ENCODE measurements around the gene SLC13A5. TPM values are rescaled to one million over a fixed set of nuclear protein-coding genes. Genes with fewer than 3 reads are reported as not detected.
A peak's percentile ranks its signal among the peaks of the same experiment; 100 is the strongest.
"Not testable (repeated sequence)": the region's sequence is repeated elsewhere in the genome, so short reads cannot be mapped to it uniquely, and the experiment has no call there.

SLC13A5 gene
- total RNA-seq, 1 experiment from 2014 or later, result not detected

DNA sequence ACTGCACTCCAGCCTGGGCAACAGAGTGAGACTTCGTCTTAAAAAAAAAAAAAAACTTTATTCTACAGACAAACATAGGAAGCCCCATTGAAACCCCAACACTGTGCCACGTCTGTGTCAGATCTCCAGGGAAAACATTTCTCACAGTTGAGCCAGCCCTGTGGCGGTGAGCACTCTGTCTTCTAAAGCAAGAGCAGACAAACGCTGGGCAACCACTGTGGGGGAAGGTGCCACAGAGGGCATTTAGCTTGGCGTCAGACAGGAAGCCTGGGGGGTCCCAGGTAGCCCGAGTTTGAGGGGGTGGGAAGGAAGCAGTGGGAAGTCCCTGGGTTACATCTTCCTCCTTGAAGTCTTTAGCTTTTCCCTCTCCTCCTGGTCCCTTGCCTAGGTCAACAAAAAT is 45.7 kb downstream of the SLC13A5 start:
- peaks cover 37% of the 10 kb centered on the region for H3K4me1 Mint-ChIP-seq (ENCODE audit: insufficient read depth, unreplicated experiment)
- ChIA-PET CTCF (interaction anchor here (0.6 to 8.1 kb wide), 13 partner anchors 8 to 772 kb away, joined by 3 to 73 read pairs (median 4); partner anchors contain the start of gene FGF11), POLR2A (interaction anchor here (0.7 to 2.6 kb wide), 3 partner anchors 26 to 345 kb away, joined by 3 to 12 read pairs (median 9); partner anchors contain the start of gene RNASEK)
- intact Hi-C loops (cut with micrococcal nuclease), result loop anchor here (5.0 kb wide), 1 partner anchor 355 kb away; the partner anchor contains the start of gene BCL6B
- H3K9me3 Mint-ChIP-seq (ENCODE audit: unreplicated experiment), result no peaks in the 10 kb centered on the region
- H3K36me3 Mint-ChIP-seq (ENCODE audit: insufficient read depth, unreplicated experiment), result no peaks in the 10 kb centered on the region
- no TSS peak for BruUV-seq (replicated peaks)
- TF ChIP-seq, protein P1, sequence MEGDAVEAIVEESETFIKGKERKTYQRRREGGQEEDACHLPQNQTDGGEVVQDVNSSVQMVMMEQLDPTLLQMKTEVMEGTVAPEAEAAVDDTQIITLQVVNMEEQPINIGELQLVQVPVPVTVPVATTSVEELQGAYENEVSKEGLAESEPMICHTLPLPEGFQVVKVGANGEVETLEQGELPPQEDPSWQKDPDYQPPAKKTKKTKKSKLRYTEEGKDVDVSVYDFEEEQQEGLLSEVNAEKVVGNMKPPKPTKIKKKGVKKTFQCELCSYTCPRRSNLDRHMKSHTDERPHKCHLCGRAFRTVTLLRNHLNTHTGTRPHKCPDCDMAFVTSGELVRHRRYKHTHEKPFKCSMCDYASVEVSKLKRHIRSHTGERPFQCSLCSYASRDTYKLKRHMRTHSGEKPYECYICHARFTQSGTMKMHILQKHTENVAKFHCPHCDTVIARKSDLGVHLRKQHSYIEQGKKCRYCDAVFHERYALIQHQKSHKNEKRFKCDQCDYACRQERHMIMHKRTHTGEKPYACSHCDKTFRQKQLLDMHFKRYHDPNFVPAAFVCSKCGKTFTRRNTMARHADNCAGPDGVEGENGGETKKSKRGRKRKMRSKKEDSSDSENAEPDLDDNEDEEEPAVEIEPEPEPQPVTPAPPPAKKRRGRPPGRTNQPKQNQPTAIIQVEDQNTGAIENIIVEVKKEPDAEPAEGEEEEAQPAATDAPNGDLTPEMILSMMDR (IDR thresholded peaks at IDR 0.05; ENCODE audit: unreplicated experiment), result no peak
- peak overlapping the region; percentile 5 for H3K27ac Mint-ChIP-seq (ENCODE audit: low read depth, unreplicated experiment)
- DNase-seq (ENCODE audit: unreplicated experiment), result no peak
- H3K27me3 Mint-ChIP-seq (ENCODE audit: insufficient read depth, unreplicated experiment), result no peaks in the 10 kb centered on the region
- no peak overlapping the region for H3K4me3 Mint-ChIP-seq (ENCODE audit: unreplicated experiment)

DNA sequence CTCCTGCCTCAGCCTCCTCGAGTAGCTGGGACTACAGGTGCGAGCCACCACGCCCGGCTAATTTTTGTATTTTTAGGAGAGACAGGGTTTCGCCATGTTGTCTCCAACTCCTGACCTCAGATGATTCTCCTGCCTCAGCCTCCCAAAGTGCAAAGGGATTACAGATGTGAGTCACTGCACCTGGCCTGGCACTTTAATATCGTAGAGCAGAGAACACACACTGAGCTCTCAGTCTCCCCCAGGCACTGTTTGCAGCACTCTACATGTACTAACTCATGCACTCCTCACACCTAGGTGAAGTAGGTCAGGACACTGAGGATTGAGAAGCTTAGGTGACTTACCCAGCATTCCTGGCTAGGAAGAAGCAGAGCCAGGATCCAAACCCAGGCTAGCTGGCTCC is 46.6 kb downstream of the SLC13A5 start:
- CTCF ChIA-PET, result interaction anchor here (0.6 to 8.1 kb wide), 34 partner anchors 9 to 358 kb away, joined by 3 to 73 read pairs (median 4); no protein-coding TSS in a partner anchor
- no peak overlapping the region for H3K27ac Mint-ChIP-seq (ENCODE audit: low read depth, unreplicated experiment)
- TF ChIP-seq, protein P1 (IDR thresholded peaks at IDR 0.05; ENCODE audit: unreplicated experiment), result no peak
- H3K36me3 Mint-ChIP-seq (ENCODE audit: insufficient read depth, unreplicated experiment), result no peaks in the 10 kb centered on the region
- no TSS peak for BruUV-seq (replicated peaks)
- H3K4me1 Mint-ChIP-seq (ENCODE audit: insufficient read depth, unreplicated experiment), result peaks cover 34% of the 10 kb centered on the region
- H3K27me3 Mint-ChIP-seq (ENCODE audit: insufficient read depth, unreplicated experiment), result peaks cover under 1% of the 10 kb centered on the region
- POLR2A ChIA-PET, result interaction anchor here (0.6 to 2.6 kb wide), 7 partner anchors 16 to 346 kb away, joined by 3 to 12 read pairs (median 5); partner anchors contain the start of gene RNASEK
- peak; percentile 70 for DNase-seq (ENCODE audit: unreplicated experiment)
- H3K4me3 Mint-ChIP-seq (ENCODE audit: unreplicated experiment), result no peak overlapping the region
- H3K9me3 Mint-ChIP-seq (ENCODE audit: unreplicated experiment), result no peaks in the 10 kb centered on the region
- intact Hi-C loops (cut with micrococcal nuclease), result loop anchor here (1.0 to 5.0 kb wide), 6 partner anchors 134 to 356 kb away; partner anchors contain the start of gene BCL6B

DNA sequence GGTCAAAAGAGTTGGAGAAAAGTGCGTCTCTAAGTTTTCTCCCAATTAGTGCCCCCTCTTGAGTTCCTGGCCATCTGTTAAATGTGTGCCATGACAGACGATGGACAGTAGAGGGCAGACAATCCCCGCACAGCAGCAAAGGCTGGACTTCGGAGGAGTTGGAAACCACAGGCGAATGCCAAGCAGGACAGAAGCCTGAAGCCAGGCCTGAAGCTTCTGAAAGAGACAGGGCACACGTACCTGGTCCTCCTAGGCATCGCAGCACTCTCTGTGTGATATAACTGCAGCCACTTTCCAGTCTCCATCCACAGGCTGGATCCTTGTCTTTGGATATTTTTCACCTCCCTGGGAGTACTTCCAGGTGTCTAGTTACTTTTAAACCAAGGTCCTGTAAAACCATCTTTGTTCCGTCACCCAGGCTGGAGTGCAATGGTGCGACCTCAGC is 47.1 kb downstream of the SLC13A5 start:
- peak; percentile 86 for DNase-seq (ENCODE audit: unreplicated experiment)
- ChIA-PET CTCF (interaction anchor here (0.6 to 8.1 kb wide), 34 partner anchors 9 to 359 kb away, joined by 3 to 73 read pairs (median 4); no protein-coding TSS in a partner anchor), POLR2A (interaction anchor here (0.6 to 2.6 kb wide), 8 partner anchors 15 to 347 kb away, joined by 3 to 12 read pairs (median 4); partner anchors contain the start of gene RNASEK)
- peaks cover 5% of the 10 kb centered on the region for H3K27me3 Mint-ChIP-seq (ENCODE audit: insufficient read depth, unreplicated experiment)
- H3K36me3 Mint-ChIP-seq (ENCODE audit: insufficient read depth, unreplicated experiment), result no peaks in the 10 kb centered on the region
- no peak overlapping the region for H3K4me3 Mint-ChIP-seq (ENCODE audit: unreplicated experiment)
- BruUV-seq (replicated peaks), result no TSS peak
- intact Hi-C loops (cut with micrococcal nuclease), result loop anchor here (1.0 to 5.0 kb wide), 6 partner anchors 134 to 356 kb away; partner anchors contain the start of gene BCL6B
- H3K4me1 Mint-ChIP-seq (ENCODE audit: insufficient read depth, unreplicated experiment), result peaks cover 30% of the 10 kb centered on the region
- H3K27ac Mint-ChIP-seq (ENCODE audit: low read depth, unreplicated experiment), result no peak overlapping the region
- TF ChIP-seq, protein P1 (IDR thresholded peaks at IDR 0.05; ENCODE audit: unreplicated experiment), result peak; percentile 93
- H3K9me3 Mint-ChIP-seq (ENCODE audit: unreplicated experiment), result no peaks in the 10 kb centered on the region

DNA sequence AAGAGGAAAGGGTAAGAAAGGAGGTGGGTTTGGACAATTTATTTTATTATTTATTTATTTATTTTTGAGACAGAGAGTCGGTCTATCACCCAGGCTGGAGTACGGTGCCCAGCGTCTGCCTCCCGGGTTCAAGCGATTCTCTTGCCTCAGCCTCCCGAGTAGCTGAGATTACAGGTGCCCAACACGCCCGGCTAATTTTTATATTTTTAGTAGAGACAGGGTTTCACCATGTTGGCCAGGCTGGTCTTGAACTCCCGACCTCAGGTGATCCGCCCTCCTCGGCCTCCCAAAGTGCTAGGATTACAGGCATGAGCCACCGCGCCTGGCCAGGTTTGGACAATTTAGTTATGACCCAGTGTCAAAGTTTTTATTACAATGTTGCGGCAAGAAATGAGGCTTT is 50.0 kb downstream of the SLC13A5 start:
- BruUV-seq (replicated peaks); intact Hi-C loops (cut with micrococcal nuclease); DNase-seq (ENCODE audit: unreplicated experiment); H3K4me3 Mint-ChIP-seq (ENCODE audit: unreplicated experiment); H3K36me3 Mint-ChIP-seq (ENCODE audit: insufficient read depth, unreplicated experiment); H3K9me3 Mint-ChIP-seq (ENCODE audit: unreplicated experiment); H3K27ac Mint-ChIP-seq (ENCODE audit: low read depth, unreplicated experiment): not testable (repeated sequence)
- H3K27me3 Mint-ChIP-seq (ENCODE audit: insufficient read depth, unreplicated experiment), result peaks cover 20% of the 10 kb centered on the region
- H3K4me1 Mint-ChIP-seq (ENCODE audit: insufficient read depth, unreplicated experiment), result peaks cover 20% of the 10 kb centered on the region
- CTCF ChIA-PET, result interaction anchor here (0.7 to 1.0 kb wide), 2 partner anchors 173 to 356 kb away, joined by 3 to 6 read pairs; no protein-coding TSS in a partner anchor
- POLR2A ChIA-PET, result interaction anchor here (0.7 kb wide), 1 partner anchor 12 kb away, joined by 5 read pairs; no protein-coding TSS in a partner anchor

Measured in MCF 10A (cell line).